H54 (cell line): ENCODE measurements around the gene MAGEF1.

ENCODE experiments used
- DNase-seq: peaks from one replicate; pipeline ENCODE4 v3.0.0; 2011; ENCODE audit warnings: low spot score, mixed read lengths; ENCODE audit not compliant: insufficient read length
- FAIRE-seq: peaks from 3 replicates; lab custom pipeline; 2011; peaks lifted over from hg19 to GRCh38; lab: Jason Lieb, UNC
- POLR2A ChIP-seq: IDR thresholded peaks from 2 replicates; pipeline ENCODE4 v1.6.1; 2011; ENCODE audit warnings: low read depth, mild to moderate bottlenecking, low read length

The MAGEF1 gene

GRCh38 chr3:184683900-184684560 lies 27.8 kb downstream of the MAGEF1 start:
- no peak for TF ChIP-seq POLR2A
- FAIRE-seq (no peak), DNase-seq (no peak)

- FAIRE-seq, result no peak
- TF ChIP-seq POLR2A, result no peak
- DNase-seq, result no peak
Observed at GRCh38 chr3:184683234-184683633, 28.6 kb downstream of the MAGEF1 start.

- FAIRE-seq, result no peak
- no peak for TF ChIP-seq POLR2A
- no peak for DNase-seq
Observed at GRCh38 chr3:184682671-184683070, 29.2 kb downstream of the MAGEF1 start.

GRCh38 chr3:184680385-184681345 lies 31.2 kb downstream of the MAGEF1 start:
- no peak for TF ChIP-seq POLR2A
- FAIRE-seq (no peak), DNase-seq (no peak)

GRCh38 chr3:184679056-184679816 lies 32.6 kb downstream of the MAGEF1 start:
- no peak for TF ChIP-seq POLR2A
- DNase-seq, result no peak
- no peak for FAIRE-seq

GRCh38 chr3:184678317-184679055 lies 33.4 kb downstream of the MAGEF1 start:
- FAIRE-seq (no peak), DNase-seq (no peak)
- no peak for TF ChIP-seq POLR2A

GRCh38 chr3:184677344-184678316 lies 34.2 kb downstream of the MAGEF1 start:
- no peak for FAIRE-seq
- DNase-seq, result no peak
- no peak for TF ChIP-seq POLR2A

GRCh38 chr3:184676927-184677326 lies 34.9 kb downstream of the MAGEF1 start:
- no peak for TF ChIP-seq POLR2A
- FAIRE-seq (no peak), DNase-seq (no peak)

GRCh38 chr3:184674626-184675025 lies 37.2 kb downstream of the MAGEF1 start:
- no peak for TF ChIP-seq POLR2A

GRCh38 chr3:184672977-184673870 lies 38.6 kb downstream of the MAGEF1 start:
- FAIRE-seq (no peak), DNase-seq (no peak)
- TF ChIP-seq POLR2A, result no peak

More at GRCh38 chr3:184674626-184675025, 37.2 kb downstream of the MAGEF1 start:
- FAIRE-seq, result no peak
- no peak for DNase-seq

- TF ChIP-seq POLR2A, result no peak
- FAIRE-seq, result no peak
- DNase-seq, result no peak
Observed at GRCh38 chr3:184672335-184672734, 39.5 kb downstream of the MAGEF1 start.
